Measurements from ENCODE around the gene HOXA9.

HOXA9 gene

GRCh38 chr7:27182861-27183681, 17.7 kb upstream of the HOXA9 start:
- H3K27ac ChIP-seq: no peak overlapping the region
- H3K4me3 ChIP-seq (ENCODE audit: low read depth, low read length): no peak overlapping the region
- in situ Hi-C loops (cut with HindIII; ENCODE audit: low pct_ligation_motif_present, low sequenced_read_pairs): no loop called here
- TF ChIP-seq CTCF (IDR thresholded peaks at IDR 0.05; ENCODE audit: low read depth, low read length, missing control alignments): no peak
- DNase-seq: no peak
- H3K27me3 ChIP-seq (replicated peaks): peaks cover 90% of the 10 kb centered on the region
- H3K36me3 ChIP-seq (replicated peaks): no peaks in the 10 kb centered on the region

- DNase-seq: no peak
- H3K27me3 ChIP-seq (replicated peaks): peaks cover 90% of the 10 kb centered on the region
- H3K27ac ChIP-seq: no peak overlapping the region
- no peaks in the 10 kb centered on the region for H3K36me3 ChIP-seq (replicated peaks)
- no peak for TF ChIP-seq CTCF (IDR thresholded peaks at IDR 0.05; ENCODE audit: low read depth, low read length, missing control alignments)
- no peak overlapping the region for H3K4me3 ChIP-seq (ENCODE audit: low read depth, low read length)
- in situ Hi-C loops (cut with HindIII; ENCODE audit: low pct_ligation_motif_present, low sequenced_read_pairs): no loop called here
Measured at GRCh38 chr7:27182285-27182841, 17.0 kb upstream of the HOXA9 start.

GRCh38 chr7:27181795-27182275, 16.5 kb upstream of the HOXA9 start:
- in situ Hi-C loops (cut with HindIII; ENCODE audit: low pct_ligation_motif_present, low sequenced_read_pairs): no loop called here
- no peak for DNase-seq
- TF ChIP-seq CTCF (IDR thresholded peaks at IDR 0.05; ENCODE audit: low read depth, low read length, missing control alignments): no peak
- Histone ChIP-seq H3K27ac (no peak overlapping the region), H3K4me3 (ENCODE audit: low read depth, low read length) (no peak overlapping the region), H3K36me3 (replicated peaks) (no peaks in the 10 kb centered on the region), H3K27me3 (replicated peaks) (peaks cover 91% of the 10 kb centered on the region)

GRCh38 chr7:27180431-27181420, 15.4 kb upstream of the HOXA9 start:
- H3K27ac ChIP-seq: no peak overlapping the region
- peaks cover 92% of the 10 kb centered on the region for H3K27me3 ChIP-seq (replicated peaks)
- no peaks in the 10 kb centered on the region for H3K36me3 ChIP-seq (replicated peaks)
- no peak for DNase-seq
- in situ Hi-C loops (cut with HindIII; ENCODE audit: low pct_ligation_motif_present, low sequenced_read_pairs): no loop called here
- no peak overlapping the region for H3K4me3 ChIP-seq (ENCODE audit: low read depth, low read length)
- TF ChIP-seq CTCF (IDR thresholded peaks at IDR 0.05; ENCODE audit: low read depth, low read length, missing control alignments): no peak

GRCh38 chr7:27179503-27180430, 14.4 kb upstream of the HOXA9 start:
- Histone ChIP-seq H3K36me3 (replicated peaks) (no peaks in the 10 kb centered on the region), H3K27ac (no peak overlapping the region), H3K27me3 (replicated peaks) (peaks cover 92% of the 10 kb centered on the region), H3K4me3 (ENCODE audit: low read depth, low read length) (no peak overlapping the region)
- peak; percentile 87 for TF ChIP-seq CTCF (IDR thresholded peaks at IDR 0.05; ENCODE audit: low read depth, low read length, missing control alignments)
- no peak for DNase-seq
- in situ Hi-C loops (cut with HindIII; ENCODE audit: low pct_ligation_motif_present, low sequenced_read_pairs): no loop called here

Measured in brain microvascular endothelial cell (primary cell).